ENCODE measurements around the gene ZNF223. TPM values are rescaled to one million over a fixed set of nuclear protein-coding genes. Genes with fewer than 3 reads are reported as not detected.

The ZNF223 gene
- total and polyA plus RNA-seq, 10 donors, result 2.7 to 9.9 (median 5.8) TPM

DNA sequence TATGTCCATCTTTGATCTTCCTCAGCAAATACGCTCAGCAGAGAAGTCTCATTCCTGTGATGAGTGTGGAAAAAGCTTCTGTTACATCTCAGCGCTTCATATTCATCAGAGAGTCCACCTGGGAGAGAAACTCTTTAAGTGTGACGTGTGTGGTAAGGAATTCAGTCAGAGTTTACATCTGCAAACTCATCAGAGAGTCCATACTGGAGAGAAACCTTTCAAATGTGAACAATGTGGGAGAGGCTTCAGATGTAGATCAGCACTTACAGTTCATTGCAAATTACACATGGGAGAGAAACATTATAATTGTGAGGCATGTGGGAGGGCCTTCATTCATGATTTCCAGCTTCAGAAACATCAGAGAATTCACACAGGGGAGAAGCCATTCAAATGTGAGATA is 14.5 kb downstream of the ZNF223 start:
- Histone ChIP-seq H3K36me3 (peaks cover 8 to 70% (median 57%) of the 10 kb centered on the region in 6 donors), H3K27ac (no peak overlapping the region), H3K9me3 (peaks cover 6 to 100% (median 90%) of the 10 kb centered on the region in 8 donors), H3K4me3 (no peak overlapping the region), H3K4me1 (peaks cover 0 to 4% (median 3%) of the 10 kb centered on the region in 6 donors), H3K27me3 (replicated peaks in 1 of 7) (no peaks in the 10 kb centered on the region)
- TF ChIP-seq, protein P1, sequence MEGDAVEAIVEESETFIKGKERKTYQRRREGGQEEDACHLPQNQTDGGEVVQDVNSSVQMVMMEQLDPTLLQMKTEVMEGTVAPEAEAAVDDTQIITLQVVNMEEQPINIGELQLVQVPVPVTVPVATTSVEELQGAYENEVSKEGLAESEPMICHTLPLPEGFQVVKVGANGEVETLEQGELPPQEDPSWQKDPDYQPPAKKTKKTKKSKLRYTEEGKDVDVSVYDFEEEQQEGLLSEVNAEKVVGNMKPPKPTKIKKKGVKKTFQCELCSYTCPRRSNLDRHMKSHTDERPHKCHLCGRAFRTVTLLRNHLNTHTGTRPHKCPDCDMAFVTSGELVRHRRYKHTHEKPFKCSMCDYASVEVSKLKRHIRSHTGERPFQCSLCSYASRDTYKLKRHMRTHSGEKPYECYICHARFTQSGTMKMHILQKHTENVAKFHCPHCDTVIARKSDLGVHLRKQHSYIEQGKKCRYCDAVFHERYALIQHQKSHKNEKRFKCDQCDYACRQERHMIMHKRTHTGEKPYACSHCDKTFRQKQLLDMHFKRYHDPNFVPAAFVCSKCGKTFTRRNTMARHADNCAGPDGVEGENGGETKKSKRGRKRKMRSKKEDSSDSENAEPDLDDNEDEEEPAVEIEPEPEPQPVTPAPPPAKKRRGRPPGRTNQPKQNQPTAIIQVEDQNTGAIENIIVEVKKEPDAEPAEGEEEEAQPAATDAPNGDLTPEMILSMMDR (IDR thresholded peaks at IDR 0.05 in 8 of 11, conservative IDR thresholded peaks at IDR 0.05 in 3 of 11), result no peak
- TF ChIP-seq POLR2A (IDR thresholded peaks at IDR 0.05) (no peak), POLR2AphosphoS5 (IDR thresholded peaks at IDR 0.05) (no peak)
- WGBS, 5 donors, result 63 to 81% (median 65%) methylated on average over 3 of the region's 3 CpGs
- no peak for DNase-seq
- intact Hi-C loops (cut with DNase I; ENCODE audit: low total_unique reads), result no loop called here

DNA sequence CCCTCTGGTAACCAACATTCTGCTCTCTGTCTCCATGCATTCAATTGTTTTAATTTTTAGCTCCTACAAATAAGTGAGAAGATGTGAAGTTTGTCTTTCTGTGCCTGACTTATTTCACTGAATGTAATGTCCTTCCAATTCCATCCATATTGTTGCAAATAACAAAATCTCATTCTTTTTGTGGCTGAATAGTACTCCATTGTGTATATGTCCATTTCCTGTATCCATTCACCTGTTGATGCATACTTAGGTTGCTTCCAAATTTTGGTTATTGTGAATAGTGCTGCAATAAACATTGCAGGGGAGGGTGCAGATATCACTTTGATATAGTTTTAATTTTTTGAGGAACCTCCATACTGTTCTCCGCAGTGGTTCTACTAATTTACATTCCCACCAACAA is 17.6 kb downstream of the ZNF223 start:
- Histone ChIP-seq H3K27me3 (replicated peaks in 1 of 7) (no peaks in the 10 kb centered on the region), H3K9me3 (peaks cover 6 to 70% (median 66%) of the 10 kb centered on the region in 8 donors), H3K36me3 (peaks cover 8 to 39% (median 28%) of the 10 kb centered on the region in 6 donors), H3K4me3 (no peak overlapping the region), H3K4me1 (peaks cover 9 to 23% (median 19%) of the 10 kb centered on the region in 6 donors), H3K27ac (no peak overlapping the region)
- intact Hi-C loops (cut with DNase I; ENCODE audit: low total_unique reads), result no loop called here
- TF ChIP-seq POLR2A (IDR thresholded peaks at IDR 0.05) (no peak), POLR2AphosphoS5 (IDR thresholded peaks at IDR 0.05) (no peak)
- TF ChIP-seq, protein P1 (IDR thresholded peaks at IDR 0.05 in 8 of 11, conservative IDR thresholded peaks at IDR 0.05 in 3 of 11), result no peak
- DNase-seq, result no peak
- WGBS, 5 donors, result 97 to 98% (median 97%) methylated on average over 1 of the region's 1 CpG

DNA sequence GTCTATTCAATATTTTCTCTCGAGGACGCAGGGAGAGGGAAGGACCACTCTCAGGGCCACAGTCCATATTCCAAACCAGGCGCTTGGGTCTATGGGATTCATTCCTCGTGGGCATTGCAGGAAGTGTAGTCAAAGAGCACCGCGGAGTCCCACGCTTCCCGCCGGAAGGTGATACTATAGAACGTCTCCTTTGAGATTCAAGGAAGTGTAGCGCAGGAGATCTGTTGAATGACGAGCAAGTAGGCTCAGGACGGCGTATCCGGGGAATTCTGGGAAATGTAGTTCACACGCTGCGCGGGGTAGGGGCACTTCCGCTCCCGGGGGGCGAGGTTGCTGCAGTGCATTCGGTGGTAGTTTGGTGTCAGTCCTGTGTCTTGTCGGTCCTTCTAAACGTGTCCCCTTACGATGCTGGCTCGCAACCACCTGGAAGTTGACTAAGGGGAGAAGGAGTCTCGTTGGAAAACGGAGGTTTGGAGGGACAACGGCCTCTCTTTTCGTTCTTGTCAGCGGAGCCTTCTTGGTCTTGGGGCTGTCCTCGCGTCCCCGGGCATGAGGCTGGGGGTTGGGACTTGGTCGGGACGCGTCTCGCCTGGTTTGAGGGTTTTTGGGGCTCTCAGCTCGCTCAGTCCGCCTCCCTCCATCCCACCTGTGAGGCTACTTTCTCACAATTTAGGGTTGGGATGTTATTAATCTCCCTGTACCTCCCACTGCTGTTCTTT is 20.1 kb downstream of the ZNF223 start, which contains the start of gene ZNF284:
TSS of gene ZNF284 (plus strand) at position 336 of the 719 bp plus-strand sequence. CDS start 4,231 bp downstream, outside the sequence.
- H3K36me3 ChIP-seq, result peaks cover 0 to 24% (median 5%) of the 10 kb centered on the region in 6 donors
- H3K4me1 ChIP-seq, result peaks cover 9 to 23% (median 19%) of the 10 kb centered on the region in 6 donors
- 1 to 4% (median 1%) methylated on average over 30 to 40 of the region's 40 CpGs for WGBS, 5 donors
- intact Hi-C loops (cut with DNase I; ENCODE audit: low total_unique reads), result no loop called here
- TF ChIP-seq POLR2A (IDR thresholded peaks at IDR 0.05) (no peak), POLR2AphosphoS5 (IDR thresholded peaks at IDR 0.05) (peak; percentile 54 to 88 (median 84))
- TF ChIP-seq, protein P1 (IDR thresholded peaks at IDR 0.05 in 8 of 11, conservative IDR thresholded peaks at IDR 0.05 in 3 of 11), result no peak
- peaks cover 1 to 45% (median 40%) of the 10 kb centered on the region in 8 donors for H3K9me3 ChIP-seq
- H3K27ac ChIP-seq, result peak within 1 kb of the TSS; percentile 55 to 80 (median 68)
- H3K27me3 ChIP-seq (replicated peaks in 1 of 7), result no peaks in the 10 kb centered on the region
- peak within 1 kb of the TSS; percentile 44 to 88 (median 63) for H3K4me3 ChIP-seq
- DNase-seq, result peak; percentile 93

Data from spleen (tissue), 11 donors.